AG10803 (cell line): ENCODE results near the gene C1orf87.

Experiments
- DNase-seq: peaks from one replicate; pipeline ENCODE4 v3.0.0; 2010; ENCODE audit warnings: low read depth
- H3K4me3 ChIP-seq: 2 replicates; pipeline ENCODE4 v1.5.1; 2011; ENCODE audit warnings: mild to moderate bottlenecking, low read length, control low read depth
- CTCF ChIP-seq: conservative IDR thresholded peaks from 2 replicates; pipeline ENCODE4 v1.5.1; 2011; ENCODE audit warnings: mild to moderate bottlenecking, low read length, control low read depth, inconsistent platforms

Gene C1orf87

GRCh38 chr1:59986516-59987310, 86.9 kb downstream of the C1orf87 start:
- DNase-seq = peak; percentile 48
- no peak for TF ChIP-seq CTCF
- H3K4me3 ChIP-seq = no peak overlapping the region

- no peak for TF ChIP-seq CTCF
- peak; percentile 51 for DNase-seq
- no peak overlapping the region for H3K4me3 ChIP-seq
Measured at GRCh38 chr1:59985911-59986515, 87.6 kb downstream of the C1orf87 start.

- DNase-seq = peak; percentile 17
- no peak for TF ChIP-seq CTCF
- no peak overlapping the region for H3K4me3 ChIP-seq
Measured at GRCh38 chr1:59979666-59980065, 93.9 kb downstream of the C1orf87 start.

- no peak for TF ChIP-seq CTCF
- no peak for DNase-seq
- no peak overlapping the region for H3K4me3 ChIP-seq
Measured at GRCh38 chr1:59978511-59978910, 95.1 kb downstream of the C1orf87 start.

- DNase-seq = peak; percentile 37
- no peak for TF ChIP-seq CTCF
- no peak overlapping the region for H3K4me3 ChIP-seq
Measured at GRCh38 chr1:59978026-59978425, 95.5 kb downstream of the C1orf87 start.

GRCh38 chr1:59977075-59977410, 96.5 kb downstream of the C1orf87 start:
- no peak overlapping the region for H3K4me3 ChIP-seq
- no peak for DNase-seq
- TF ChIP-seq CTCF = no peak
